H1 (cell line): ENCODE results near the gene CA10.

Source experiments
- CTCF ChIP-seq, 3 experiments: IDR thresholded peaks; 1 replicate in 2 of 3; 2 replicates in 1 of 3; pipeline versions ENCODE4 v1.5.1 to v1.6.1; 2011; ENCODE audit warnings: low read length in 3 of 3, mild to moderate bottlenecking in 3 of 3, inconsistent platforms in 2 of 3, low read depth in 1 of 3, moderate library complexity in 1 of 3; ENCODE audit not compliant: insufficient read depth in 1 of 3; ENCODE audit errors: control extremely low read depth in 1 of 3
- EP300 ChIP-seq, 2 experiments: IDR thresholded peaks; 1 replicate in 1 of 2; 2 replicates in 1 of 2; pipeline ENCODE4 v1.6.1; 2011 to 2012; ENCODE audit warnings: low read depth in 2 of 2, low read length in 2 of 2, mild to moderate bottlenecking in 2 of 2, borderline replicate concordance in 1 of 2, inconsistent platforms in 1 of 2, moderate library complexity in 1 of 2
- POLR2AphosphoS5 ChIP-seq: IDR thresholded peaks from 2 replicates; pipeline ENCODE4 v1.6.1; 2011; ENCODE audit warnings: low read depth, low read length

- TF ChIP-seq CTCF (IDR thresholded peaks at IDR 0.05; ENCODE audit: control extremely low read depth in 1 of 3, insufficient read depth in 1 of 3, low read depth in 1 of 3, low read length in 3 of 3) (no peak), POLR2AphosphoS5 (no peak), EP300 (IDR thresholded peaks at IDR 0.05; ENCODE audit: borderline replicate concordance in 1 of 2, low read depth in 2 of 2, low read length in 2 of 2) (no peak)
Observed at GRCh38 chr17:52035336-52035915, 123.1 kb downstream of the CA10 start.
